Raji (cell line): ENCODE measurements around the gene PRR15L.

Experiments
- POLR2A ChIP-seq: IDR thresholded peaks from 2 replicates; pipeline ENCODE4 v1.6.1; 2011; ENCODE audit warnings: low read depth, low read length, control low read depth; ENCODE audit not compliant: insufficient read depth

PRR15L gene

DNA sequence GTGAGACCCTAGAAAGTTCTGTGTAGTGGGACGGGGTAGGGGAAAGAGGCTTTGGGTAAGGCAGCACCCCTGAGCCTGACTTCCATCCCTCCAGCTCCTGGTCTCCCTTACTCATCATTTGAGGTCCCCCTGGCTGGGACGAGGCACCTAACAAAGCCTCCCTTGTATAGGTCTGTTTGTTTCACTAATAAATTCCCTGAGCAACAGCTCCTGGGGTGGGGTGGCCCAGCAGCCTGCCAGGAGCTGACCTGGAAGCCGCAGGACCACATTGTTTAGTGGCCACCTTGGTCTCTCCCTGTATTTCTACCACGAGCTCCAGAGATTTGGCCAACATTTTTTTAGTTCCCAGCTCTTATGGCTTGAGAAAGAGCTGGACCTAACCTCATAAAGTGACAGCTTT lies 7.2 kb downstream of the PRR15L start:
- TF ChIP-seq POLR2A, result no peak

DNA sequence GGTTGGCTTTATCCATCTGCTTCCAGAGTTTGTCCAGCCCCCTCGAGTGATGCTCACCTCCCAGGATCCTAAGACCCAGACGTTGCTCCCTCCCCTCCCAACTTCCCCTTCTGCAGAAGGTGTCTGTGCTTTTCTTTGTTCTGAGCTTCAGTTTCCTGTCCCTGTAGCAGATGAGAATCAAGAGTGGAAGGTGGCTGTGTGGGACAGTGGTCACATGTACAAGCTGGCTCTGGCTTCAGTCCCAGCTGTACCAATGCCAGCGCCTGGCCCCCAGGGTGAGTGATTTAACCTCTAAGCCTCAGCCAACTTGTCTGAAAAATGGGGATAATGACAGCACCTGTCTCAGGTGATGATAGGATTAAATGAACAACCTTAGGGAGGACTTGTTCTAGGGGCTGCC lies 7.7 kb downstream of the PRR15L start:
- TF ChIP-seq POLR2A, result no peak

DNA sequence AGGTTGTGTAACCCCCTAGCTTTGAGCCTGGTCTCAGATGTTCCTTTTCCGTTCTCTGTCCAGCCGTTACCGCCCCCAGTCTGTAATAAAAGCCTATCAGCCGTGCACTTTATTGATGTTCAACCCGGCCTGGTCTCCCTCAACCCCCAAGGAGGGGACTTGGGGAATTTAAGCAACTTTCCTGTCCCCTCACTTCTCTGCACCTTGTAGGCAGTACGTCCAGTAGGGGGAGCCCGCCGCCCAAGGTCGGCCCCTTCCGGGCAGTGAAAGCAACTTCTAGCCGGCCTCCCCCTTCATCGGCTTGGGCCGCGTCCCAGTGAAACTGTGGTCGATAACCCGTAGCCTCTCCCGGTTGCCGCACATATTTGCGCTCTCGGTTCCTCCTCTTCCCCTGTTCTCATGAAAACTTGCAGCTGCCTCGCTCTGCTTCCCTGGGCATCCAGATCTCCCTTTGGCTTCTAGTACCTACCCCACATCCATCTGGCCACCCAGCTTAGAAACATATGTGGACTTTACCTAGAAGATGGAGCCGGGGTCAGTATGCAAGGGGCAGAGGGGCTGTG lies 8.4 kb downstream of the PRR15L start:
- TF ChIP-seq POLR2A, result no peak

DNA sequence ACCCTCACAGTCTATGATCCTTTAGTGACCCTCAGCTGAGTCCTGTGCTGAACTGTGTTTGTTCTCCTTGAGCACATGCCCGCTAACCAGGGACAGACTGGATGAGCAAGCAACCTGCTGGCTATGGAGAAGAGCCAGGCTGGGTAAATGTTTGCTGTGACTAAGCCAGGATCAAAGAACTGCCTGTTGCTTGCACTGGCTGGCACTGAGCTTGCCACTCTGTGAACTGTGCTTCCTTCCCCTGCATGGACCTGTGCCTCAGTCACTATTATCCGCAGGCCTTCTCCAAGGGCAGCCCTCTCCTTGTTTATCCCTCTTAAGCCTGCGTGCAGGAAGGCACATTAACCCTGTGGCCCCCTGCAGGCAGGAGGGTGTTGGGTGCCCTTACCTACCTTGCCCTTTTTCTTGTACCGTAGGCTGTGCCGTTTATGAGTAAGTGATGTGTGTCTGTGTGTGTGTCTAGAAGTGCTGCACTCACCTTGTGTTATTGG lies 8.9 kb downstream of the PRR15L start:
- TF ChIP-seq POLR2A, result no peak

DNA sequence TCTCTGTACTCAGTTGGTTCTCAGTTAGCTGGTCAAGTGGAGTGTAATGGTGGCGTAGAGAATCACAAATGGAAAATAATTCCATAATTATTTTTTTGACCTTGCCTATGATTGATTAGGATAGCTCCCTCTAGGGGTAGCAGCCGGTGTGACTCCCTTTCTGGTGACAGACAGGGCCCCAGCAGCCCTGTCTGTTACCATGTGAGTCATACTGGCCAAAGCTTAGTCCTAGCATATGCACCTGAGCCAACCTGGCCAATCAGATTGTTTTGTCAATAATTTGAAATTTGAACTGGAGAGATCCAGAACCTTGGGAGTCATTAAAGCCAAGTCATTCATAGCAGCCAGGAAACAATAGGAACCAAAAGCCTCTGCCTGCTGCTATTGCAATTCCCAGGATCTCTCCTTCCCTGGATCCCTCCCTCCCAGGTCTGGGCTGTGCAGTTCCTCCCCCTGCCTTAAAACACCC lies 10.7 kb downstream of the PRR15L start:
- no peak for TF ChIP-seq POLR2A

DNA sequence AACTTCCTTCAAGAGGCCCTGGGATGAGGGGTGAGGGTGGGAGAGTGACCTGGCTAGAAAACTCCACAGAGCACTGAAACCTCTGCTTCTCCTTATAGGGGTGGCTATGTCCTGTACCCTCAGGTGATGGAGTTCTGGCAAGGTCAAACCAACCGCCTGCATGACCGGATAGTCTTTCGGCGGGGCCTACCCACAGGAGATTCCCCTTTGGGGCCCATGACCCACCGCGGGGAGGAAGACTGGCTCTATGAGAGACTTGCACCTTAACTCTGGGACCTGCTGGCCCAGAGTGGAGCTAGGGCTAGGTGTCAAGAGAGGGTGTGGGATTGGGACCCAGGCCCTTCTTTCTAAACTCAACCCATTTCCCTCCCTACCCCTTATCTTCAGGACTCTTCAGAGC lies 11.2 kb downstream of the PRR15L start:
- TF ChIP-seq POLR2A, result no peak

DNA sequence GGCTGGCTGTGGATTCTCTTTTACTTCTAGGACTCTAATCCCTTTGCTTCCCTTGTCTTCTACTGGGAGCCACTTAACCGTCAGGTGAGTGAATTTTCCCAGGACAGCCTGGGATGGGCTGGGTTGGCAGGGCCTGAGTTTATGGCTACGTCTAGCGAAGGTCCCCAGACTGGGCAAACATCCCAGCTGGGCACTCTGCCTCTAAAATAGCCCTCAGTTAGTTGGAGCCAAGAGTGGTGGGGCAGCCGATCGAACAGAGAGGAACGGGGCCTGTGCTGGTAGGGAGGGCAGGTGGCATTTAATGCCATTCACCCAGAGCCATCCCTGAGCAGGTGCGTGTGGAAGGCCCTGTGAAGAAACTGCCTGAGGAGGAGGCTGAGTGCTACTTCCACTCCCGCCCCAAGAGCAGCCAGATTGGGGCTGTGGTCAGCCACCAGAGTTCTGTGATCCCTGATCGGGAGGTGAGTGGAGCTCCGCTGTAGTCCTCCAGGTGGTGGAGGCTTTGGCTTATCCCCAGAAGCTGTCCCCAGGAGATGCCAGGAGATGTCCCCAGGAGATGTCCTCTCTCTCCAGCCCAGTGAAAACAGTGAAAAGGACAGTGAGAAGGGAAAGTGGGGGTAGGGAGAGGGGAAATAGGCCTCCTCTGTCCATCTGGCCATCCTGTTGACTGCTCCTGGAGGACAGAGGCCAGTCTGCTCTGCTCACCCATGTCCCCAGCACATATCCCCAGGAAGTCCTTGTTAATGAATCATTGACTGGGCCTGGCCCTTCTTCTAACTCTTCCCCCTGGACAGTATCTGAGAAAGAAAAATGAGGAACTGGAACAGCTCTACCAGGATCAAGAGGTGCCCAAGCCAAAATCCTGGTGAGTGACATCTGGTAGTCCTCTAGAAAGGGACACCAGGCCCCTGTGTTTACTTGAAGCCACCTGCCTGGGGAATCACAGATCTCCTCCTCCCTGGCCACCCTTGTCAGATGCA lies 11.9 kb downstream of the PRR15L start:
- TF ChIP-seq POLR2A, result no peak

DNA sequence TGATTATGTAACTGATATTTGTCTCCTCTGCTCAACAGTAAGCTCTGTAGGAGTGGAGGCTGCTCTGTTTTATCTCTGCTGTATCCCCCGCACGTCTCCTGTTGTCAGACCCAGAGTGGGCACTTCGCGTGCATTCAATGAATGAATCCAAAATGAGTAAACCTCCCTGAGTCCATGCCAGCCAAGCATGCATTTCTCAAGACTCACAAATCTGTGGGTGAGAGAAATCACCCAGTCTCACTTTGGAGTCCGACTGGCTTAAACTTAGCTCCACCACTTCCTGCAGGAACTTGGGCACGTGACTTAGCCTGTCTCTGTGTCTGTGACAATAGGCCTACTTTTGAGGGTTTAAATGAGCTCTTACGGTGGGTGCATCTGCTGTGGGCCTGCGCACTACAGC lies 12.6 kb downstream of the PRR15L start:
- no peak for TF ChIP-seq POLR2A

DNA sequence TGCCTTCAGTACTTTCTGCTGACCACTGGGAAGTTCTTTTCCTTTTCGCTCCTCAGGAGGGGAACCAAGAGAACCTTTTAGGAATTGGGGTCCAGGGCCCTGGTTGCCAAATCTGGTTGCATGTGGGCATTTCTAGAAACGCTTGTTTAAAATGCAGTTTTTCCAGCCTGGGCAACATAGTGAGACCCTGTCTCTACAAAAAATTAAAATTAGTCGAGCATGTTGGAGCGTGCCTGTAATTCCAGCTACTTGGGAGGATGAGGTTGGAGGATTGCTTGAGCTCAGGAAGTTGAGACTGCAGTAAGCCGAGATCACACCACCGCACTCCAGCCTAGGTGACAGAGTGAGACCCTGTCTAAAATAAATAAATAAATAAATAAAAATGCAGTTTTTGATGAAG lies 15.1 kb downstream of the PRR15L start:
- TF ChIP-seq POLR2A, result no peak

DNA sequence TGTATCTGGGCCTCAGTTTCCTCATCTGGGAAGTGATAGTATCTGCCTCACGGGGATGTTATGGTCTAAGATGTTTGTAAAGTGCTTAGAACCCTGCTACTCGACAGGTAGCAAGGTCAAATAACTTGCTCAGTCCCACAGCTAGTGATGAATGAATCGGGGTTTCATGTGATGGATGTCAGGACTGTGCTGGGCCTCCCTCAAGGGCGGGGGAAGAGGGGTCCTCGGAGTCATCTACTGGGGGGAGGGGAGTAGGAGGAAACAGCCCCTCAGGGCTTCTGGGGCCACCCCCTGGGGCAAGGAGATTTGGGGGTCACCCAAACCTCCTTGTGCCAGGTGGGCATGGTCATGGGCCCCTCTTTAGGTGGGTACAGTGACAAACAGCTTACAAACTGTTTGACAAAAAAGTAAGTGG lies 15.6 kb downstream of the PRR15L start:
- no peak for TF ChIP-seq POLR2A

DNA sequence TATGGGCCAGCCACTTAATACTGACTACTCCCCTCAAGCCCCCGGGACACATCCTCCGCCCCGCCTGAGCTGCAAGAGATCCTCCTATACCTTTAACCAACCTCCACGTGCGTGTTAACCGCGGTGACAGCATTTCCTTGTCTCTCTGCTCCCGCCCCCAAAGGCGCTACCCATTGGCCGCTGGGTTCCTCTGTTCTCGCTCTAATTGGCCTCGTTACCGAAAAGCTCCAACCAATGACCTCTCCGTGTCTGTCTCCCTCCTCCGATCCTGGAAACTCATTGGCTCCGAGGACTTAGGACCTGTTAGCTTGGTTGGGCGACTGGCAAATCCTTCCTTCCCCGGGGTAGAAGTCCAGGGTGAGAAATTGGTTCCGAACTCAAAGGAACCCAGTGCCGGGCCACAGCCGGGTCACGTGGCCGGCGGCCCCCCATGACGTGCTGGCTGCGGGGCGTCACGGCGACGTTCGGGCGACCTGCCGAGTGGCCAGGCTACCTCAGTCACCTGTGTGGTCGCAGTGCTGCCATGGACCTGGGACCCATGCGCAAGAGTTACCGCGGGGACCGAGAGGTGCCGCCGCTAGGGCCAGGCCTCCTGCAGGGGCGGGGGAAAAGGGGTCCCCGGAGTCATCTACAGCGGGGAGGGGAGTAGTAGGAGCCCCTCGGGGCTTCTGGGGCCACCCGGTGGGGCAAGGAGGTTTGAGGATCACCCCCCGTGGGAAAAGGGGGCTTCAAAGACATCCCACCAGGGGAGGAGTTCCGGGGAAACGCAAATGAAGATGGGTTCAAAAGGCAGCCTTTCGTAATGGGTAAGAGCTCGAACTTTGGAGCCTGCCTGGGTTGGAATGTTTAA lies 16.2 kb downstream of the PRR15L start, which contains the start of gene PNPO:
Gene PNPO, plus strand, starts transcription at position 326 of the 850 bp plus-strand sequence. Its CDS starts 105 bp downstream, at position 431.
- TF ChIP-seq POLR2A, result peak; percentile 62

DNA sequence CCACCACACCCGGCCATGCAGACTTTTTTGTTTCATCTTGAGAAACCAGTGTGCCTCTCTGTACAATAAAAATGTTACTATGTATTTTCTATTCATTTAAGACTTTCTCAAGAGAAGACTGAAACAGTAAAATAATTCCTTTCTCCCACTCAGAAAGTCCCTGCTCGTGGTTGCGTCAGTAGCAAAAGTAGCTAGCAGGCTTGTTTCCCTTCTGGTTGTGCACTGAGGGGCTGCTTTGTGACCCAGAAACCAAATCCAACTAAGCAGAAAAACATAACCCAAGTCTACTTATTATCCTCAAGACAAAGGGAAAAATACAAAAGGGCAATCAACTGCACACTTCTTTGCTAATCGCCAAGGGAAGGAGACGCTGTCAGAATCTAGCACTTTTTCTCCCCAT lies 19.7 kb downstream of the PRR15L start:
- no peak for TF ChIP-seq POLR2A

DNA sequence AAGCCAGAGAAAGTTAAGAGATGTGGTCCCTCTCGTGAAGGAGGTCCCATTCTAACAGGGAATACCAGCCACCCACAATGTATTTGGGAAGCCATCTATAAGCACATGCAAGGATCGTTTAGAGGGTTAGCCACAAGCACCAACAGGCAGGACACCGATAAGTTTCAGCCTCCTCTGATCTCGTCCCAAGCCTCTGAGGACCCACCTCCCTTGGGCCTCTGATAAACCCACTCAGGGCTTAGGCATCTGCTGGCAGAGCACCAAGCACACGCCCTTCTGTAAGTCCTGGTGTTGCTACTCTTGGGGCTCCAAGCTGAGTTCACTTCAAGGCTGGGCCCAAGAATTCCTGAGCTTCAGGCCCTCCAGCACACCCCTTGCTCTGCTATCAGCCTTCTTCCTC lies 21.7 kb downstream of the PRR15L start:
- TF ChIP-seq POLR2A, result no peak

DNA sequence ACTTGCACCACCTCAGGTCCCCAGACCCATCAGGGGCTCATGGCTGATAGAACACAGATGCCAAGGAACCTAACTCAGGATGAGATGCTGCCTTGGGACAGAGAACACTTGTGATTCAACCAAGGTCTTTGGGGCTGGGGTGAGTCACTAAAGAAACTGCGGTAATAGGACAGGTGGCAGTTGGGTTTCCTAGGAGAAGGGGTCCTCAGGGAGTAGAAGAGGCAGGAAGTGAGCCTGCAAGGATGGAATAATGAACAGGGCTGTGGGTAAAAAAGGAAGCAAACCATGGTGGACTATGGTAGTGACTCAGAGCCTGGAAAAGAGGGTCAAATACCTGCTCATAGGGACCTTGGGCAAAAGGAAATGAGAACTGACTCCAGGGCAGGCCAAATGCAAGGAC lies 22.8 kb downstream of the PRR15L start:
- no peak for TF ChIP-seq POLR2A

DNA sequence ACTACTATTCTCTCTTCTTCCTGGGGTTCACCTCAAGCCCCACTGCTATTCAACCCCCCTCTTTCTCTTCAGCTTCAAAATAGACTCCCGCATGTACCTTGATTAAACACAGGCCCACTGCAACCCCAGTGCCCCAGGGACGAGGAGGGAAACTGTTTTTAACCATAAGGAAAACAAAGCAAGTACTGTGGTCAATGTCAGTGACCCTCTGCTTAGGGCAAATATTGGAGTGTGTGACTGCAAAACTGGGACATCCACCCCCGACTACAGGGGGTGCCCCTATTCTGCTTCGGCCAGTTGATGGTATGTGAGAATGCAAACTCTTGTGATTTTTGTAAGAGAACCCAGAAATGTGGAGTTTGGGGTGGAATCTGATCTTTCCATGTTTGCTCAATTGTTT lies 25.8 kb downstream of the PRR15L start:
- TF ChIP-seq POLR2A, result no peak
